Panc1 (cell line): Measurements from ENCODE around the gene COQ6. TPM values are rescaled to one million over a fixed set of nuclear protein-coding genes. Genes with fewer than 3 reads are reported as not detected.

Experiments used
- ATAC-seq: fragments of 200-7000 bp; cut with Tn5 transposase; 2 replicates; pipeline ENCODE4 v1.9.1; 2020; ENCODE audit warnings: mild to moderate bottlenecking, moderate library complexity
- BruUV-seq: library from RNA; stranded (reverse); fragments of 400-500 nt; replicated peaks from 2 replicates; lab custom pipeline; 2021; lab: Mats Ljungman, UMichigan
- CTCF ChIA-PET: fragments of 300-600 bp; sonication (Branson Sonifier 250); formaldehyde crosslinking; loops from one replicate; lab custom pipeline; 2022; ENCODE audit warnings: antibody characterized with exemption; lab: Charles Lee
- POLR2A ChIA-PET: fragments of 300-600 bp; sonication (Branson Sonifier 250); formaldehyde crosslinking; loops from one replicate; lab custom pipeline; 2022; ENCODE audit warnings: antibody characterized with exemption; lab: Charles Lee
- DNase-seq: peaks from one replicate; pipeline ENCODE4 v3.0.0-alpha.2; 2010; ENCODE audit warnings: low read depth, low spot score
- H3K27ac ChIP-seq: 2 replicates; pipeline ENCODE4 v1.5.1; 2011; ENCODE audit warnings: mild to moderate bottlenecking, low read length, inconsistent platforms
- H3K27me3 ChIP-seq: fragments of 200-500 bp; sonication (Bioruptor generic); 2 replicates; pipeline ENCODE4 v1.6.0; 2014; ENCODE audit warnings: low read length, inconsistent platforms; ENCODE audit not compliant: control insufficient read depth, insufficient read depth
- H3K36me3 ChIP-seq: fragments of 200-500 bp; sonication (Bioruptor generic); 2 replicates; pipeline ENCODE4 v1.5.1; 2014; ENCODE audit warnings: inconsistent platforms, mild to moderate bottlenecking, low read length, moderate library complexity; ENCODE audit not compliant: control insufficient read depth, insufficient read depth
- H3K4me1 ChIP-seq: 2 replicates; pipeline ENCODE4 v1.5.1; 2011; ENCODE audit warnings: inconsistent platforms, mild to moderate bottlenecking, low read length, moderate library complexity; ENCODE audit not compliant: control insufficient read depth, insufficient read depth
- H3K4me3 ChIP-seq, 2 experiments: 2 replicates each; pipeline ENCODE4 v1.5.1; 2011 to 2012; ENCODE audit warnings: low read depth in 2 of 2, low read length in 2 of 2, mild to moderate bottlenecking in 2 of 2, inconsistent platforms in 1 of 2, moderate library complexity in 1 of 2
- H3K9me3 ChIP-seq: fragments of 200-500 bp; sonication (Bioruptor generic); 2 replicates; pipeline ENCODE4 v1.5.1; 2014; ENCODE audit warnings: low read depth, mild to moderate bottlenecking, inconsistent platforms, low read length, moderate library complexity; ENCODE audit not compliant: control insufficient read depth, insufficient read depth
- POLR2AphosphoS5 ChIP-seq: IDR thresholded peaks from 2 replicates; pipeline ENCODE4 v1.6.1; 2012; ENCODE audit warnings: mild to moderate bottlenecking, low read depth, low read length, moderate library complexity
- REST ChIP-seq, 2 experiments: IDR thresholded peaks; 2 replicates each; pipeline ENCODE4 v1.6.1; 2011 to 2012; ENCODE audit warnings: low read depth in 2 of 2, control low read depth in 1 of 2, low read length in 1 of 2, mild to moderate bottlenecking in 1 of 2, moderate library complexity in 1 of 2; ENCODE audit not compliant: insufficient read depth in 1 of 2
- SIN3A ChIP-seq: IDR thresholded peaks from 2 replicates; pipeline ENCODE4 v1.6.1; 2012; ENCODE audit warnings: low read depth, mild to moderate bottlenecking, low read length, moderate library complexity, borderline replicate concordance; ENCODE audit not compliant: insufficient read depth
- TCF7L2 ChIP-seq: IDR thresholded peaks from 2 replicates; pipeline ENCODE4 v1.6.1; 2011; ENCODE audit warnings: mild to moderate bottlenecking, low read depth, low read length, inconsistent platforms
- in situ Hi-C: cut with HindIII; loops from 2 replicates; pipeline ENCODE4 v1.10.0; 2016; ENCODE audit warnings: low sequenced_read_pairs, low pct_unique_long_range_greater_than_20kb
- intact Hi-C: fragments of 100-400 bp; cut with micrococcal nuclease; formaldehyde crosslinking; loops from one replicate; pipeline ENCODE4 v1.10.0; 2022; ENCODE audit not compliant: unreplicated experiment
- total RNA-seq: library from RNA; stranded (reverse); gene quantifications from one replicate; pipeline ENCODE4 v1.2.1, GENCODE V29; 2021; ENCODE audit not compliant: unreplicated experiment
- TF ChIP-seq, protein P1 (sequence below): fragments of 450-650 bp; IDR thresholded peaks from 2 replicates; pipeline ENCODE4 v1.5.1; 2017; ENCODE audit warnings: mild to moderate bottlenecking

The COQ6 gene
- total RNA-seq, 1 experiment from 2014 or later: 18.5 TPM

DNA sequence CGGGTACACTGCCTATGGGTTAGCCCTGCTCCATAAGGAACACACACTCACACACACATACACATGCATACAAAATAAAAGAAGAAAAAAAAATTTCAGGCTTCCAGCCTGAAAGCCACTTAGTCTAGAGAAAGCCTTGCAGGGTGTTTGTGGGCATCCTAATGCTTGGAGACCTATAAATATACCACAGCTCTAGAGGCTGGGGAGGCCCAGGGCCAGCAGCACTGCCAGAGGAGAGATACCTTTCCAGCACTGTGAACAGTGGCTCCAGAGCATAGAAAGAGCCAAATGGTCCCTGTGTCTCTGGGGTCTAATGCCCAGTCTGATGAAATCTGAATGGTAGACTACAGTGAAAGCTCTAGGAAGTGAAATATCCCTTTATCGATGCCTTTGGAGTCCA is 13.1 kb upstream of the COQ6 start:
- Histone ChIP-seq H3K36me3 (peaks cover 7% of the 10 kb centered on the region), H3K27ac (no peak overlapping the region), H3K27me3 (no peaks in the 10 kb centered on the region), H3K9me3 (no peaks in the 10 kb centered on the region), H3K4me3 (no peak overlapping the region), H3K4me1 (no peaks in the 10 kb centered on the region)
- DNase-seq (no peak), ATAC-seq (no peak)
- ChIA-PET CTCF (no interaction called here), POLR2A (no interaction called here)
- in situ Hi-C loops: no loop called here
- no TSS peak for BruUV-seq
- intact Hi-C loops: no loop called here
- TF ChIP-seq REST (IDR thresholded peaks at IDR 0.05; ENCODE audit: insufficient read depth in 1 of 2, low read depth in 2 of 2, low read length in 1 of 2) (no peak), SIN3A (no peak), POLR2AphosphoS5 (no peak), TCF7L2 (no peak)
- TF ChIP-seq, protein P1, sequence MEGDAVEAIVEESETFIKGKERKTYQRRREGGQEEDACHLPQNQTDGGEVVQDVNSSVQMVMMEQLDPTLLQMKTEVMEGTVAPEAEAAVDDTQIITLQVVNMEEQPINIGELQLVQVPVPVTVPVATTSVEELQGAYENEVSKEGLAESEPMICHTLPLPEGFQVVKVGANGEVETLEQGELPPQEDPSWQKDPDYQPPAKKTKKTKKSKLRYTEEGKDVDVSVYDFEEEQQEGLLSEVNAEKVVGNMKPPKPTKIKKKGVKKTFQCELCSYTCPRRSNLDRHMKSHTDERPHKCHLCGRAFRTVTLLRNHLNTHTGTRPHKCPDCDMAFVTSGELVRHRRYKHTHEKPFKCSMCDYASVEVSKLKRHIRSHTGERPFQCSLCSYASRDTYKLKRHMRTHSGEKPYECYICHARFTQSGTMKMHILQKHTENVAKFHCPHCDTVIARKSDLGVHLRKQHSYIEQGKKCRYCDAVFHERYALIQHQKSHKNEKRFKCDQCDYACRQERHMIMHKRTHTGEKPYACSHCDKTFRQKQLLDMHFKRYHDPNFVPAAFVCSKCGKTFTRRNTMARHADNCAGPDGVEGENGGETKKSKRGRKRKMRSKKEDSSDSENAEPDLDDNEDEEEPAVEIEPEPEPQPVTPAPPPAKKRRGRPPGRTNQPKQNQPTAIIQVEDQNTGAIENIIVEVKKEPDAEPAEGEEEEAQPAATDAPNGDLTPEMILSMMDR: no peak

- no peak overlapping the region for H3K27ac ChIP-seq
- no peaks in the 10 kb centered on the region for H3K36me3 ChIP-seq
- no peaks in the 10 kb centered on the region for H3K27me3 ChIP-seq
- H3K4me3 ChIP-seq: no peak overlapping the region
- DNase-seq: no peak
- ChIA-PET CTCF (no interaction called here), POLR2A (no interaction called here)
- TF ChIP-seq SIN3A: no peak
- TF ChIP-seq, protein P1: no peak
- TF ChIP-seq REST (IDR thresholded peaks at IDR 0.05; ENCODE audit: insufficient read depth in 1 of 2, low read depth in 2 of 2, low read length in 1 of 2): no peak
- no peak for TF ChIP-seq POLR2AphosphoS5
- TF ChIP-seq TCF7L2: no peak
- intact Hi-C loops (no loop called here), in situ Hi-C loops (no loop called here)
- no peaks in the 10 kb centered on the region for H3K4me1 ChIP-seq
- no peaks in the 10 kb centered on the region for H3K9me3 ChIP-seq
- no TSS peak for BruUV-seq
- ATAC-seq: no peak
Measured at GRCh38 chr14:73942180-73942579, 7.9 kb upstream of the COQ6 start.
